Erythroblast (primary cell): Measurements from ENCODE around the gene CMSS1.

Experiments
- GATA1 ChIP-seq: IDR thresholded peaks from 2 replicates; pipeline ENCODE4 v1.6.1; 2011; ENCODE audit warnings: low read depth, mild to moderate bottlenecking, control low read depth, low read length, moderate library complexity
- POLR2A ChIP-seq: IDR thresholded peaks from 2 replicates; pipeline ENCODE4 v1.6.1; 2011; ENCODE audit warnings: mild to moderate bottlenecking, low read length

- TF ChIP-seq POLR2A = no peak
- no peak for TF ChIP-seq GATA1
Observed at GRCh38 chr3:99871231-99872045, 53.8 kb downstream of the CMSS1 start.
